Fibroblast of lung (primary cell): ENCODE data around the gene VENTX. TPM values are rescaled to one million over a fixed set of nuclear protein-coding genes. Genes with fewer than 3 reads are reported as not detected.

Source experiments
- DNase-seq, 2 donors: peaks; one replicate each; pipeline versions ENCODE4 v3.0.0 to v3.0.0-alpha.2; 2010; ENCODE audit warnings: low read depth in 2 of 2
- H2AFZ ChIP-seq: 2 replicates; pipeline ENCODE4 v1.5.1; 2012; ENCODE audit warnings: low read length, control low read depth, inconsistent platforms
- H3K27ac ChIP-seq: 2 replicates; pipeline ENCODE4 v1.5.1; 2011; ENCODE audit warnings: low read length, control low read depth; ENCODE audit not compliant: insufficient read depth
- H3K27me3 ChIP-seq: 2 replicates; pipeline ENCODE4 v1.5.1; 2011; ENCODE audit warnings: mild to moderate bottlenecking, low read length; ENCODE audit not compliant: control insufficient read depth, insufficient read depth
- H3K36me3 ChIP-seq: 2 replicates; pipeline ENCODE4 v1.5.1; 2011; ENCODE audit warnings: low read length; ENCODE audit not compliant: control insufficient read depth, insufficient read depth
- H3K4me1 ChIP-seq: 2 replicates; pipeline ENCODE4 v1.5.1; 2011; ENCODE audit warnings: low read length; ENCODE audit not compliant: control insufficient read depth, insufficient read depth; ENCODE audit errors: extremely low read depth
- H3K4me2 ChIP-seq: 2 replicates; pipeline ENCODE4 v1.5.1; 2011; ENCODE audit warnings: low read length, control low read depth; ENCODE audit not compliant: insufficient read depth; ENCODE audit errors: extremely low read depth
- H3K4me3 ChIP-seq, 4 experiments: fragments of 200-600 bp in 1 of 4; sonication (generic) in 1 of 4; replicated peaks in 1 of 4; 2 replicates each; pipeline ENCODE4 v1.5.1; 2011 to 2016; ENCODE audit warnings: low read length in 4 of 4, low read depth in 3 of 4, mild to moderate bottlenecking in 3 of 4, control low read depth in 2 of 4, inconsistent platforms in 1 of 4, mixed read lengths in 1 of 4; ENCODE audit not compliant: insufficient read depth in 1 of 4; ENCODE audit errors: control extremely low read depth in 1 of 4
- H3K79me2 ChIP-seq: 2 replicates; pipeline ENCODE4 v1.5.1; 2012; ENCODE audit warnings: mild to moderate bottlenecking, low read length, inconsistent platforms; ENCODE audit not compliant: control insufficient read depth, insufficient read depth
- H3K9ac ChIP-seq: 2 replicates; pipeline ENCODE4 v1.5.1; 2011; ENCODE audit warnings: mild to moderate bottlenecking, low read length, control low read depth; ENCODE audit not compliant: insufficient read depth
- H3K9me3 ChIP-seq: 2 replicates; pipeline ENCODE4 v1.5.1; 2012; ENCODE audit warnings: low read depth, low read length; ENCODE audit not compliant: control insufficient read depth, insufficient read depth
- H4K20me1 ChIP-seq: 2 replicates; pipeline ENCODE4 v1.5.1; 2011; ENCODE audit warnings: low read length; ENCODE audit not compliant: control insufficient read depth, insufficient read depth; ENCODE audit errors: extremely low read depth
- CTCF ChIP-seq, 2 donors: IDR thresholded peaks in 1 of 2; conservative IDR thresholded peaks in 1 of 2; 1 replicate in 1 of 2; 2 replicates in 1 of 2; pipeline ENCODE4 v1.5.1; 2011 to 2012; ENCODE audit warnings: low read length in 2 of 2, control low read depth in 1 of 2, inconsistent platforms in 1 of 2, low read depth in 1 of 2, mild to moderate bottlenecking in 1 of 2
- EZH2 ChIP-seq: IDR thresholded peaks from 2 replicates; pipeline ENCODE4 v1.5.1; 2012; ENCODE audit warnings: low read length, control low read depth, mild to moderate bottlenecking; ENCODE audit errors: missing control alignments
- polyA plus RNA-seq, 2 donors: library from polyadenylated mRNA; depleted of rRNA in 1 of 2; stranded (reverse) in 1 of 2; unstranded in 1 of 2; fragments of >200 nt; gene quantifications; 2 replicates each; pipeline ENCODE4 v1.2.1, GENCODE V29; 2011 to 2012; ENCODE audit warnings: missing spikeins in 1 of 2
- total RNA-seq: library from RNA; depleted of rRNA; stranded (reverse); fragments of >200 nt; gene quantifications from 2 replicates; pipeline ENCODE4 v1.2.1, GENCODE V29; 2014

Gene VENTX
- total and polyA plus RNA-seq, 2 donors (not counting 1 experiment from before 2014, with no cell fraction given), result not detected

GRCh38 chr10:133249094-133249780 is 11.6 kb downstream of the VENTX start:
- Histone ChIP-seq H4K20me1 (no peaks in the 10 kb centered on the region), H3K27ac (no peak overlapping the region), H2AFZ (no peak overlapping the region), H3K4me2 (no peak overlapping the region), H3K36me3 (no peaks in the 10 kb centered on the region), H3K4me3 (no peak overlapping the region), H3K9ac (no peak overlapping the region), H3K79me2 (no peaks in the 10 kb centered on the region), H3K4me1 (no peaks in the 10 kb centered on the region), H3K9me3 (no peaks in the 10 kb centered on the region), H3K27me3 (no peaks in the 10 kb centered on the region)
- no peak for DNase-seq
- no peak for TF ChIP-seq CTCF (conservative IDR thresholded peaks at IDR 0.05 in 1 of 2, IDR thresholded peaks at IDR 0.05 in 1 of 2; ENCODE audit: low read depth in 1 of 2, low read length in 2 of 2)
- no peak for TF ChIP-seq EZH2

DNA sequence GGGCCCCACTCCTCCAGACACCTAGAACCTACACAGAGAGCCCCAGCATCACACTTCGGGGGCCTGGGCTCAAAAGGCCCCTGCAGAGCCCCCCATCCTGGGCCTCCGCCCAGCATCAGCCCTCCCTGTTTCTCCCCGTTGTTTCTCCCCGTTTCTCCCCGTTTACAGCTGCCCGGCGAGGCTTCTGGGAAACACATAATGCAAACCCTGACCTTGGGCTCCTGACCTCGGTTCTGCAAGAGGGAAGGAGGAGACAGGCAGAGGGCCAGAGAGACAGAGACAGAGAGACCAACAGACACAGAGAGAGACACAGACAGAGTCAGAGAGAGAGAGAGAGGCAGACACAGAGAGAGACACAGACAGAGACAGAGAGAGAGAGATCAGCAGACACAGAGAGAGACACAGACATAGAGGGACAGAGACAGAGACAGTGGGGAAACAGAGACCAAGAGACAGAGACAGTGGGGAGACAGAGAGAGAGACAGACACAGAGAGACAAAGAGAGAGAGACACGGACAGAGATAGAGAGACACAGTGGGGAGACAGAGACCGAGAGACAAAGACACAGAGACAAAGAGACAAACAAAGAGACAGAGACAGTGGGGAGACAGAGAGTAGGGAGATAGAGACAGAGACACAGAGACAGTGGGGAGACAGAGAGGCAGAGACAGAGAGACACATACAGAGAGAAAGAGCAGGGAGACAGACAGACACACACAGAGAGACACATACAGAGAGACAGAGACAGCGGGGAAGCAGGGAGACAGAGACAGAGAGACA is 12.5 kb downstream of the VENTX start:
- no peaks in the 10 kb centered on the region for H3K4me1 ChIP-seq
- H3K36me3 ChIP-seq, result no peaks in the 10 kb centered on the region
- no peak overlapping the region for H3K4me2 ChIP-seq
- no peak overlapping the region for H3K4me3 ChIP-seq
- no peaks in the 10 kb centered on the region for H3K79me2 ChIP-seq
- no peaks in the 10 kb centered on the region for H3K27me3 ChIP-seq
- DNase-seq, result peak in 1 of 2 donors; percentile 44
- no peaks in the 10 kb centered on the region for H4K20me1 ChIP-seq
- no peak overlapping the region for H3K27ac ChIP-seq
- TF ChIP-seq EZH2, result no peak
- no peak for TF ChIP-seq CTCF (conservative IDR thresholded peaks at IDR 0.05 in 1 of 2, IDR thresholded peaks at IDR 0.05 in 1 of 2; ENCODE audit: low read depth in 1 of 2, low read length in 2 of 2)
- no peak overlapping the region for H2AFZ ChIP-seq
- no peak overlapping the region for H3K9ac ChIP-seq
- no peaks in the 10 kb centered on the region for H3K9me3 ChIP-seq

- Histone ChIP-seq H4K20me1 (no peaks in the 10 kb centered on the region), H3K4me1 (no peaks in the 10 kb centered on the region), H3K79me2 (no peaks in the 10 kb centered on the region), H3K4me3 (no peak overlapping the region), H2AFZ (no peak overlapping the region), H3K27me3 (no peaks in the 10 kb centered on the region), H3K36me3 (no peaks in the 10 kb centered on the region), H3K4me2 (no peak overlapping the region), H3K9ac (no peak overlapping the region), H3K27ac (no peak overlapping the region), H3K9me3 (no peaks in the 10 kb centered on the region)
- TF ChIP-seq CTCF (conservative IDR thresholded peaks at IDR 0.05 in 1 of 2, IDR thresholded peaks at IDR 0.05 in 1 of 2; ENCODE audit: low read depth in 1 of 2, low read length in 2 of 2) (no peak), EZH2 (no peak)
- no peak for DNase-seq
Measured at GRCh38 chr10:133251388-133252222, 13.9 kb downstream of the VENTX start.
